ENCODE data around the gene ENTR1. TPM values are rescaled to one million over a fixed set of nuclear protein-coding genes. Genes with fewer than 3 reads are reported as not detected.

ENTR1 gene
- total RNA-seq, 1 experiment from 2014 or later: 72.0 TPM

DNA sequence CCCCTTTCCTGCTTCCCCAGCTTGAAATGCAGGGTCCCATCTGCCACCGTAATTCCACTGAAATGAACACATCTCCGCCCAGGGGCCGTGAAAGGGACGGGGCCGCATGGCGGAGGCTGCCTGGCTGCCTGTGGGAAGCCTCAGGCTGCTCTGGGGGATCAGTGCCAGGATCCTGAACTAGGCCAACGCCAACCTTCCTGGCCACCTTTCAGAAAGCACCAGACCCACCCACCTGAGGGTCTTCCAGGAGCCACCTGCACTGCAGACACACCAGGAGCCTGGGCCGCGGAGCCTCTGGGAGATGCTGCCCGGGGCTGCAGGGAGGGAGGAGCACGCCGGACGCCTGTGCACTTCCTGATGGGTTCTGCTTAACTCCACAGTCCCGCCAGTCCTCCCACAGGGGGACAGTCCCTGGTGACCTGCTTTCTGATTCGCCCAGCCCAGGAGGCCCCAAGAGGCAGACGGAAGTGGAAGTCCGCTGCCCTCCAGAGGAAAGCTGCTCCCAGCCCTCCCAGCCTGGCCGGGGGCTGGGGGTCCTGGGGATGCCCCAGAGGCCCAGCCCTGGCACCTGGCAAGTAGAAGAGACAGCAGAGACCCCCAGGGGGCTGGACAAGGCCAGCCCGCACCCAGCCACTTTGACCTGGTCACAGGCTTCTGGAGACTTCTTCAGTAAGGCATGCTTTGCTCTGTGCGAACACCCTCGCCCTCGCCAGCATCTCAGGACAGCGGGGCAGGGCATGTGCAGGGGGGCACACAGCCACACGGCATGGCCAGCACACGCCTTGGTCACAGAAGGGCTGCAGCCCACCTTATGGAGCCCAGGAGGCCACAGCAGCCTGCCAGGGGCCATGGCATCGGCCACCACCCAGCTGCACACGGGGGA, 36.9 kb downstream of the ENTR1 start, which contains the start of gene CARD9:
TSS of gene CARD9 (minus strand) at position 370 of the 883 bp plus-strand sequence. CDS start 1,591 bp downstream, outside the sequence.
- no peaks in the 10 kb centered on the region for H3K27me3 ChIP-seq
- peak within 1 kb of the TSS; percentile 35 for H3K27ac ChIP-seq
- peaks cover 7% of the 10 kb centered on the region; the same call in 1 of the 2 replicates for H3K4me1 ChIP-seq
- no peaks in the 10 kb centered on the region for H3K9me3 ChIP-seq (replicated peaks)
- H3K4me3 ChIP-seq: peak within 1 kb of the TSS; percentile 58
- peaks cover 5% of the 10 kb centered on the region for H3K36me3 ChIP-seq
- peak; percentile 84 for DNase-seq

DNA sequence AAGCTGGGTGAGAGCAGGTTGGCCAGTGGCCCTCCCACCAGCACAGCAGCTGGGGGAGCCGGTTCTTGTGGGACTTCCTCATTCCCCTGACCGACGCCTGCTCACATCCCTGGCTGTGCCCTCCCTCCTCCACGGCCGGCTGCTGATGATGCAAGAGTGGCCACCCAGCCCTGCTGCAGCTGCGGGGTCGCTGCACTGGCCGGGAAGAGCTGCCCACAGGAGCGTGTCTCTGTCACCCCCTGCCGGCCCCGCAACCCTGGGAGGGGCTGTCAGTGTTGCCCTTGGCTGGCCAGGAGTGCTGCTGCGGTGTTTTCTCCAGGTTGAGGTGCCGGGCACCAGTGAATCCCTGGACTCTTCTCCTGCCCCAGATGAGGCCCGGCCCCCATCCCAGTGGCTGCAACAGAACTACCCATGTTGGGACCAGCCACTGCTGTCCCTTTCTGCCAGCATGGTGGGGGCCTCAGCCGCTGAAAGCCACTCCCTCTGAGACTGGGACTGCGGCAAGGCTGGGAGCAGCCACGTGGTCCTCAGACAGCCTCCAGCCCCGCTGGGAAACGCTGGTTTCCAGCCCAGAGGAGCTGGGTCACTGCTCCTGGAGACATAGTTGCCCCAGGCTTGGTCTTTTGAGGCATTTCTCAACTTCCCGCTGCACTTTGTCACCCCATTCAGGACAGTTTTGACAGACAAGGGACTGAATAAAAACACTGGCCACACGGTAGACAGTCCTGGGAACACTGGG, 37.7 kb downstream of the ENTR1 start:
- Histone ChIP-seq H3K4me3 (peak overlapping the region; percentile 58), H3K36me3 (peaks cover 3% of the 10 kb centered on the region), H3K9me3 (replicated peaks) (no peaks in the 10 kb centered on the region), H3K4me1 (peaks cover 7% of the 10 kb centered on the region; the same call in 1 of the 2 replicates), H3K27me3 (no peaks in the 10 kb centered on the region), H3K27ac (peak overlapping the region; percentile 35)
- DNase-seq: peak; percentile 85 to 90

DNA sequence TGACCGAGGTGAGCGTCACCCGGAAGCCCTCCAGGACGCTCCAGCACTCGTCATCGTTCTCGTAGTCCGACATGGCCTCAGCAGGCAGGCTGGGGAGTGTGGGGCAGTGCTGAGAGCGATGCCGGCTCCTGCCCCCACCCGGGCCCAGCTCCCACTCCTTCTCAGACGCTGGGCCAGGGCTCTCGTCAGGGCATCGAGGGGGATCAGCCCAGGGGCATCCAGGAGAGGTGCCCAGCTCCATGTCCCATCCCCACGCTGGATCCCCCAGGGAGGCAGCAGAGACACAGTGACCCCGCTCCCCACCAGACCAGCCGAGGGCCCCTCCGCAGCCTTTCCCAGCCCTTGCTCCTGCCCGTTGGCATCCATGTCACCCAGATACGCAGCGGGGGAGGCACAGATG, 38.4 kb downstream of the ENTR1 start:
- DNase-seq: no peak
- H3K4me3 ChIP-seq: peak overlapping the region; percentile 58
- peaks cover 3% of the 10 kb centered on the region for H3K36me3 ChIP-seq
- H3K27ac ChIP-seq: 0 out of 2 replicates have a peak overlapping the region, but pooled peaks have one; percentile 35
- H3K9me3 ChIP-seq (replicated peaks): no peaks in the 10 kb centered on the region
- H3K27me3 ChIP-seq: no peaks in the 10 kb centered on the region
- peaks cover 7% of the 10 kb centered on the region; the same call in 1 of the 2 replicates for H3K4me1 ChIP-seq

DNA sequence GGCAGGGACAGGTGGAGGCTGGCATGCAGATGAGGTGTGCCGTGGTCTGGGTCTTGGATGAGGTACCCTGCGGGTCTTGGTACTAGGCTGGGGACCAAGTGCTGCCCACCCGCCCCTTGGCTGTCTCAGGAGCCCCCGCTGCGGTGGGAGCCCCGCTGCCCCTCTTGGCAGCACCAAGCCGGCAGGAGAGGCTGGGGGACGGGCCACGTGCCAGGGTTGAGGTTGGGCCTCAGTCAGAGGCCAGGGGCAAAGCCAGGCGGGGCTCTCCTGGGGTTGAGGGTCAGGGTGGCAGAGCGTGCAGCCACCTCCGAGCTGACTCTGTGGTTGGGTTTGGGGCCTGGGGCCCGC, 38.9 kb downstream of the ENTR1 start:
- Histone ChIP-seq H3K27ac (no peak overlapping the region), H3K27me3 (no peaks in the 10 kb centered on the region), H3K36me3 (peaks cover 3% of the 10 kb centered on the region), H3K4me3 (no peak overlapping the region), H3K4me1 (peaks cover 7% of the 10 kb centered on the region; the same call in 1 of the 2 replicates), H3K9me3 (replicated peaks) (no peaks in the 10 kb centered on the region)
- no peak for DNase-seq

DNA sequence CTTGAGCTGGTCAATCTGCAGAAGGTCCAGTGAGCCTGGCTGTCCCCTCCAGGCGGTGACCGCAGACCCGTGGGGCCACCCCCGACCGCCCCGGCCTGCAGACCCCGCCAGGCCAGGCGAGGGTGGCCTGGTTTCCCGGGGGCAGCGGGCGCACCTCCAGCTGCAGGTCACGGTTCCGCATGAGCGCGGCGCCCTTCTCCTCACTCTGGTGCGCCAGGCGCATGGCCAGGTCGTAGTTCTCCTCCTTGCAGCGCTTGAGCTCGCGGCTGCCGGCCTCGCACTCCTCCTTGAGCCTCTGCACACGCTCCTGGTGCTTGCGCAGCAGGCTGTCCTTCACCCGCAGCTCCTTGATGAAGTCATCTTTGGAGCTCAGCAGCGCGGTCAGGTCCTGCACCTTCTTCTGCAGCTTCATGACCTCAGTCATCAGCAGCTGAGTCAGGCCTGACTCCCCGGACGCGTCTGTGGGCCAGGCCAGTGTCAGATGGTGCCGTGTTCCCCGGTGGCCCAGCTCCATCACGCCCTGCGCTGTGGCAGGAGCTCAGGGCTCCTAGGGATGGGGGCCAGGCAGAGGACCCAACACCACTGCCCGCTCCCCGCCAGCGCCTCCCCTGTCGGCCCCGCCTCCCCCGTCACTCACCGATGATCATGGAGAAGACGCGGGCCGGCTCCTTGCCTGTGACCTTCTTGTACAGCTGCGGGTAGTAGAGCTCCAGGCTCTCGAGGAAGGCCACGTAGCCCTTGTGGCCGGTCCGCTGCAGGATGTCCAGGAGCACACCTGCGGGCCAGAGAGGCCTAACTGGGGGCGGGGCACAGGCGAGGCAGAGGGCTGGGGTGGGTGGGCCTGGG, 39.5 kb downstream of the ENTR1 start:
- Histone ChIP-seq H3K36me3 (peaks cover 3% of the 10 kb centered on the region), H3K27ac (no peak overlapping the region), H3K9me3 (replicated peaks) (no peaks in the 10 kb centered on the region), H3K4me1 (peaks cover 7% of the 10 kb centered on the region; the same call in 1 of the 2 replicates), H3K4me3 (no peak overlapping the region), H3K27me3 (no peaks in the 10 kb centered on the region)
- DNase-seq: no peak

DNA sequence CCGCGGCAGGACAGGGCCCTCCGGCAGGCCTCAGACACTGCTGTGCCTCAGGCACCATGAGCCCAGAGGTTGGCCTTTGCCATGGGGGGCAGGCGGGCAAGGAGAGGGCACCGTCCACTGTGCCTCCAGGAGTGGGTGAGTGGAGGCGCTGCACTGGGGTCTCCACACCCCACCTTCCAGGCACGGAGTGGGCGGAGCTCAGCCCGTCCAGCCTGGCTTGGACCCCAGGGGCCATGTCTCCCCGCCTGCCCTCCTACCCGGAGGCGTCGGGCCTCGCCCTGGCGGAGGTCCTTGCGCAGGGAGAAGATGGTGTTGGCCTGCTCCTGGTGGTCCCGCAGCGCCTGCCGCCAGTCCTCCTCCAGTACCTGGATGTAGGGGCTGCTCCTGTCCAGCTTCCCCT, 40.4 kb downstream of the ENTR1 start:
- H3K4me1 ChIP-seq: peaks cover 7% of the 10 kb centered on the region; the same call in 1 of the 2 replicates
- no peak for DNase-seq
- no peak overlapping the region for H3K4me3 ChIP-seq
- no peaks in the 10 kb centered on the region for H3K9me3 ChIP-seq (replicated peaks)
- H3K27me3 ChIP-seq: no peaks in the 10 kb centered on the region
- peaks cover 3% of the 10 kb centered on the region for H3K36me3 ChIP-seq
- H3K27ac ChIP-seq: no peak overlapping the region

DNA sequence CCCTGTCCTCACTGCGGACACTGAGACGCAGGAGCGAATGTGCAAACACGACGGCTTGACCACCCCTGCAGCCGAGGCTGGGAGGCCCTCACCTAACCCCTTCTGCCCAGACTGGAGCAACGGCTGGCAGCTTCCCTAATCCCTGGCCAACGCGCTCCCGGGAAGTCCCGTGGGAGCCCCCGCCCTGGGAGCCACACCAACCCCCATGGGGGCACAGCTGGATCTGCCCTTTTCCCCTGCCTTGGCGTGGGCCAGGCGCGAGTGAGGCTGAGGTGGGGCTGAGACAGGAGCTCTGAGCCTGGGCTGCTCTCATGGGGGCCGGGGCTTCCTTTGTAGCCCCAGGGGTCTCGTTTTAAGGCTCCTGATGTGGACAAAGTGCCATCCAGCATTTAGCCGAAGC, 42.2 kb downstream of the ENTR1 start:
- Histone ChIP-seq H3K4me1 (peaks cover 10% of the 10 kb centered on the region), H3K27ac (no peak overlapping the region), H3K36me3 (peaks cover 3% of the 10 kb centered on the region), H3K27me3 (no peaks in the 10 kb centered on the region), H3K9me3 (replicated peaks) (no peaks in the 10 kb centered on the region), H3K4me3 (no peak overlapping the region)
- DNase-seq: no peak

DNA sequence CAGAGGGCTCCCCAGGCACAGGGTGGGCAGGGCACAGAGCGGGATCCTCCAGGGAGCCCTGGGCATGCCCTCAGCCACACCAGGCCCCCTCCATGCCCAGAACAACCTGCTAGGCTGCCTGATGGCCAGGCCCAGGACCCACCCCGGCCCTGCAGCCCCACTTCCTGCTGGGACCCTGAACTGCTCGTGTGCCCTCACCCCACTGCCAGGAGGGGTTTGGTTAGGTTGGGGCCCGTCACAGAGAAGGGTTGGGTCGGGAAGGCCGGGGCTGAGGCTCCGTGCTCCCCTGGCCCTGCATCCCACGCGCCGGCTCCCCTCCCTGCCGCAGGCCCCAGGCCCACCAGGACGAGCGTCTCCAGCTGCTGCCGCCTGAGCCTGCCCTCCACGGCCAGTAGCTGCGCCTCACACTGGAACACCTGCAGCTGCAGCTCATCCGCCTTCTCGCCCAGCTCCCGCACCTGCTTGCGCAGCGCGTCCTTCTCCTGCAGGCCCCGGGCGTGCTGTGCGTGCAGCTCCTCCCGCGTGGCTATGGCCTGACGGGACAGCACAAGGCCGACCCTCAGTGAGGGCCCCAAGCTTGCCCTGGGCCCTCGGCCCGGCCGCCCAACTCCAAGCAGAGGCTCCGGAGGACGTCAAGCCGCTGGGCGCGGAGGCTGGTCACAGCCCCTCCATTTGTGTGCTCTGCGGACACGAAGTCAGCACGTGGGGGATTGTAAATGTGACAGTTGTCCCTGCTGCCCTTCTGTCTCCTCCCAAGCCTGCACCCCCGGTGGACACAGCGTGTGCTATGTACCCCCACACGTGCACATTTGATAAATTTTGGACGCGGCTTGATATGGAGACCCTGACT, 42.9 kb downstream of the ENTR1 start:
- Histone ChIP-seq H3K9me3 (replicated peaks) (no peaks in the 10 kb centered on the region), H3K4me3 (no peak overlapping the region), H3K27me3 (no peaks in the 10 kb centered on the region), H3K27ac (no peak overlapping the region), H3K36me3 (peaks cover 3% of the 10 kb centered on the region), H3K4me1 (peaks cover 13% of the 10 kb centered on the region)
- no peak for DNase-seq

DNA sequence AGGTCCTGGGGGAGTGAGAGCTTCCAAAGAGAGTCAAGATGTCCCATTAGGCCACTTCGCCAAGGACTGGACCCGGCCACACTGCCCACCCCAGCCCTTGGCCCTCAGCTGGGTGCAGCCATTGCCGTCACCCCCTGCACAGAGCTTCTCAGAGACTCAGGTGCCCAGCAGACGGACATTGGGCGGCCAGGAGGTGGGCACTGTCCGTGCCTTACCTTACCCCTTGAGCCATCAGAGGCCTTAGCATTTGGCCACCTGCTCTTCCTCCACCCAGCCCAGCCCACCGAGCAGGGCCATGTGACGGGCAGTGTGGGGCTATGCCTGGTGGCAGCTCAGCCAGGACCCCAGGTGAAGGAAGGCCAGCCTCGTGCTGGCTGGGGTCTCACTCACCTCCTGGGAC, 43.6 kb downstream of the ENTR1 start:
- no peaks in the 10 kb centered on the region for H3K27me3 ChIP-seq
- H3K9me3 ChIP-seq (replicated peaks): no peaks in the 10 kb centered on the region
- H3K36me3 ChIP-seq: peaks cover 3% of the 10 kb centered on the region
- no peak for DNase-seq
- H3K27ac ChIP-seq: no peak overlapping the region
- peaks cover 9% of the 10 kb centered on the region for H3K4me1 ChIP-seq
- no peak overlapping the region for H3K4me3 ChIP-seq

DNA sequence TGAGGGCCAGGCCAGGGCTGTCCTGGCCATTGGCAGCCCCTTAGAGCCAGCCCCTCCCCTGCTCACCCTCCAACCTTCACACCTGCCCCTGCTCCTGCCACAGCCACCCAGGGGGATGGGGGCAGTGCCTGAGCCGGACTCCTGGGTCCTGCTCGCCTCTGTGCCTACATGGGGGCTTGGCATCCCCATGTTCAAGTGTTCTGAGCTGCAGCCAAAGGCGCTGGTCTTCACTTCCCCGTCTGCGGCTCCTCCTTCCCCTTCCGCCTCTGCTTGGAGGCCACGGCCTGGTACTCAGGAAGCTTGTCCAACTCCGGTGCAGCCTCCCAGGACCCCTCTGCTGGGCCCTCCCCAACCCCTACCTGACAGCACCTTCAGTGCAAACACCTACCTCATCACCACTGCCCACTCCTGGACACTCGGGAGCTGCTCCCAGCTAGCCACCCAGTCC, 44.6 kb downstream of the ENTR1 start:
- no peak overlapping the region for H3K27ac ChIP-seq
- H3K9me3 ChIP-seq (replicated peaks): no peaks in the 10 kb centered on the region
- DNase-seq: no peak

DNA sequence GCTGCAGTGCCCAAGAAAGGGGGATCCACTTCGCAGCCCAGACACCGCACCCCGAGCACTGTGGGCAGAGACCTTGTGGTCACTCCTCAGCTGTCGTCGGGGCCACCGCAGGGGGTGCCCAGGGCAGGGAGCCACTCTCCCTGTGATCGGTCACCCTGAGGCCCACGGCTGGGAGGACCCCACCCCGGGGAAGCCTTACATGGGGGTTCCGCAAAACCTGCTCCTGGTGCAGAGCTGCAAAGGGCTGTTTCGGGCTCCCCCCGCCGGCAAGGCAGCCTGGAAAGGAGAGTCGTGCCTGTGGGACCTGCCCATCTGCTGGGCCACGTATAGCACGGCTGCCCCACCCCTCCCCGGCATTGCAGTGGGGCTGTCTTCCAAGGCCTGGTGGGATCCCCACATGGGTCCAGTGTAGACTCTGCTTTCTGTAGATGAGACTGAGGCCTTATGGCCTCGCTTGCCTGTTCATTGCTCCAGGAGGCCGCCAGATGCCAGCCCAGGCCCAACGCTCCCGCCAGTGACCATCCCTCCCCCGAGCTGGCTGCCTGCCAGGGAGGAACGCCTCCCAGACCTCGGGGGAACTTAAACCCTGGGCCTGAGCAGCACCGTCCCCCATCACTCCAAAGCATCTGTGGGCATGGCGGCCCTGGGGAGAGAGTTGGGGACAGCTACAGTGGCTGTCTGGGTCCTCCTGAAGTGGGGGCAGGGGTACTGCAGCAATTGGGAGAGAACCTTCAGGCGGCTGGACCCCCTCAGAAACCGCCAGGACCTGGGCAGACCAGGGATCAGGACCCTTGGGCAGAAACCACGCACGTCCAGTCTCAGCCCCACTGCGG, 45.3 kb downstream of the ENTR1 start:
- H3K27me3 ChIP-seq: no peaks in the 10 kb centered on the region
- DNase-seq: peak in 1 of 2 experiments; percentile 28
- peaks cover 3% of the 10 kb centered on the region for H3K36me3 ChIP-seq
- no peaks in the 10 kb centered on the region for H3K9me3 ChIP-seq (replicated peaks)
- H3K27ac ChIP-seq: no peak overlapping the region
- no peak overlapping the region for H3K4me3 ChIP-seq
- peaks cover 9% of the 10 kb centered on the region for H3K4me1 ChIP-seq

More for the DNA sequence above, 44.6 kb downstream of the ENTR1 start:
- Histone ChIP-seq H3K4me1 (peaks cover 9% of the 10 kb centered on the region), H3K27me3 (no peaks in the 10 kb centered on the region), H3K36me3 (peaks cover 3% of the 10 kb centered on the region), H3K4me3 (no peak overlapping the region)

DNA sequence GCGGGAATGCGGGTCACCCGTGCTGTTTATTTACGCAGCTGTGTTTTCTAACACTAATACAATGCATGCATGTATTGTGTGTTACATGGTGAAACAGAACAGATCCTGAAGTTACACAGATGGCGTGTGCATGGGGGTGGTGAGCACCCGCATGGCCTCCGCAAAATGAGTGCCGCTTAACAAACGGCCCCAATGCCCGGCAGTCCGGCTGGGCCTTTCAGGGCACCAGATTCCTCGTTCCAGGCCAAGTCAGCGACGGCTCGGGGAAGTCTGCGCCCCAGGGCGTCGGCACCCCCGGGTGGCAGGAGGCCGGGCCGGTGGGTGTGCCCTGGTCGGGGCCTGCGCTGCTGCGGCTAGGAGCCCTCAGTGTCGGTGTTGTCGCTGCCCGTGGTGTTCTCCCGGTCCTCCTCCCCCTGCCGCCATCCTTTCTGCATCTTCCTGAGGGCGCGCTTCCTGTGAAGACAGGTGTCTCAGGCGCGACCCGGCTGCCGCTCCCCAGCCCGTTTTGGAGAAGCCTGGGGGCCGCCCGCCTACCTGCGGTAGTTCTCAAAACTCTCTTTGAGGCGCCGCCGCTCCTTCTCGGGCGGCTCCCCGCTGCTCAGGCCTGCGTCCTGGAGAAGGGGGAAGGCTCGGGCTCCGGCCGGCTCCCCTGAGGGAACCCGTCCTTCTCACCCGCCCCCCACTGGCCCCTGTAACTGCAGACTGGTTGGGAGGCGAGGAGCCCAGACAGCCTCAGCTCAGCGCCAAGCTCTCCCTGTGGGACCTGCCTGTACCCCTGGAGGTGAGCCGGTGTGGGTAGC, 46.3 kb downstream of the ENTR1 start:
- H3K4me1 ChIP-seq: peaks cover 9% of the 10 kb centered on the region

More for the DNA sequence above, 46.3 kb downstream of the ENTR1 start:
- H3K4me3 ChIP-seq: peak overlapping the region; percentile 94
- no peaks in the 10 kb centered on the region for H3K27me3 ChIP-seq
- H3K36me3 ChIP-seq: peaks cover under 1% of the 10 kb centered on the region; the same call in 1 of the 2 replicates
- no peaks in the 10 kb centered on the region for H3K9me3 ChIP-seq (replicated peaks)
- DNase-seq: no peak
- H3K27ac ChIP-seq: no peak overlapping the region
